ENCODE measurements around the gene EZH2.
A peak's percentile ranks its signal among the peaks of the same experiment; 100 is the strongest.

EZH2 gene

GRCh38 chr7:148884049-148884298 lies at the start of gene EZH2:
Gene EZH2 (minus strand): TSS chr7:148884291. CDS start chr7:148847298, 36,993 bp downstream.
- DNase-seq = no peak

- DNase-seq = no peak
Measured at GRCh38 chr7:148931470-148931869, 47.4 kb upstream of the EZH2 start.

GRCh38 chr7:148930335-148930734 lies 46.2 kb upstream of the EZH2 start:
- no peak for DNase-seq

GRCh38 chr7:148929176-148929575 lies 45.1 kb upstream of the EZH2 start:
- DNase-seq = no peak

GRCh38 chr7:148927123-148928045 lies 43.3 kb upstream of the EZH2 start:
- DNase-seq = no peak

- DNase-seq = no peak
Measured at GRCh38 chr7:148925836-148926235, 41.7 kb upstream of the EZH2 start.

GRCh38 chr7:148924011-148924410 lies 39.9 kb upstream of the EZH2 start:
- no peak for DNase-seq

- no peak for DNase-seq
Measured at GRCh38 chr7:148921806-148922205, 37.7 kb upstream of the EZH2 start.

- no peak for DNase-seq
Measured at GRCh38 chr7:148921189-148921588, 37.1 kb upstream of the EZH2 start.

GRCh38 chr7:148919859-148920258 lies 35.8 kb upstream of the EZH2 start:
- DNase-seq = no peak

- DNase-seq = no peak
Measured at GRCh38 chr7:148918058-148918596, 34.0 kb upstream of the EZH2 start.

GRCh38 chr7:148916186-148916585 lies 32.1 kb upstream of the EZH2 start:
- DNase-seq = no peak

GRCh38 chr7:148915211-148915610 lies 31.1 kb upstream of the EZH2 start:
- no peak for DNase-seq

- DNase-seq = no peak
Measured at GRCh38 chr7:148914208-148914777, 30.2 kb upstream of the EZH2 start.

- peak; percentile 34 for DNase-seq
Measured at GRCh38 chr7:148912758-148913541, 28.9 kb upstream of the EZH2 start.

- no peak for DNase-seq
Measured at GRCh38 chr7:148912151-148912550, 28.1 kb upstream of the EZH2 start.

GRCh38 chr7:148911626-148912025 lies 27.5 kb upstream of the EZH2 start:
- DNase-seq = no peak

- no peak for DNase-seq
Measured at GRCh38 chr7:148909568-148909967, 25.5 kb upstream of the EZH2 start.

GRCh38 chr7:148906707-148907498 lies 22.8 kb upstream of the EZH2 start:
- no peak for DNase-seq

- DNase-seq = no peak
Measured at GRCh38 chr7:148905093-148905666, 21.1 kb upstream of the EZH2 start.

- no peak for DNase-seq
Measured at GRCh38 chr7:148903504-148903903, 19.4 kb upstream of the EZH2 start.

- DNase-seq = no peak
Measured at GRCh38 chr7:148901178-148901577, 17.1 kb upstream of the EZH2 start.

Measured in CD4-positive, alpha-beta T cell treated with Interleukin-12 subunit alpha and Interleukin-12 subunit beta, for 1 hour (primary cell).